HepG2 (cell line): ENCODE measurements around the gene MICAL1.

Source experiments
- CREM ChIP-seq, 2 experiments: sonication (generic) in 1 of 2; formaldehyde crosslinking in 1 of 2; IDR thresholded peaks; 2 replicates each; pipeline versions ENCODE4 v1.4.0 to v1.6.1; 2016 to 2020; ENCODE audit warnings: antibody characterized with exemption in 1 of 2, mild to moderate bottlenecking in 1 of 2, missing genetic modification reagents in 1 of 2
- FOXJ3 ChIP-seq: sonication (generic); formaldehyde crosslinking; IDR thresholded peaks from 2 replicates; pipeline ENCODE4 v1.4.0; 2020; ENCODE audit warnings: missing genetic modification reagents, mild to moderate bottlenecking, borderline replicate concordance
- KAT7 ChIP-seq: IDR thresholded peaks from 2 replicates; pipeline ENCODE4 v1.6.1; 2018; ENCODE audit warnings: borderline replicate concordance, missing compliant biosample characterization
- MAFK ChIP-seq, 2 experiments: IDR thresholded peaks in 1 of 2; conservative IDR thresholded peaks in 1 of 2; 2 replicates each; pipeline ENCODE4 v1.6.1; 2011; ENCODE audit warnings: improper control_type of control experiment in 2 of 2, low read length in 2 of 2
- NFE2L2 ChIP-seq: fragments of 150-350 bp; IDR thresholded peaks from 2 replicates; pipeline ENCODE4 v1.6.1; 2014; ENCODE audit warnings: low read length
- ONECUT2 ChIP-seq: sonication (generic); formaldehyde crosslinking; IDR thresholded peaks from 2 replicates; pipeline ENCODE4 v1.4.0; 2020; ENCODE audit warnings: missing genetic modification reagents
- PHF8 ChIP-seq: sonication (generic); formaldehyde crosslinking; IDR thresholded peaks from 2 replicates; pipeline ENCODE4 v1.5.0; 2020; ENCODE audit warnings: missing genetic modification reagents
- TRIM24 ChIP-seq: sonication (generic); formaldehyde crosslinking; IDR thresholded peaks from 2 replicates; pipeline ENCODE4 v1.8.0; 2022; ENCODE audit warnings: mild to moderate bottlenecking, missing genetic modification reagents
- ZKSCAN1 ChIP-seq: fragments of 150-350 bp; IDR thresholded peaks from 2 replicates; pipeline ENCODE4 v1.6.1; 2014; ENCODE audit warnings: low read length
- TF ChIP-seq, protein P1 (sequence below): sonication (generic); formaldehyde crosslinking; IDR thresholded peaks from 2 replicates; pipeline ENCODE4 v1.5.0; 2020; ENCODE audit warnings: mild to moderate bottlenecking, missing genetic modification reagents, moderate library complexity

DNA sequence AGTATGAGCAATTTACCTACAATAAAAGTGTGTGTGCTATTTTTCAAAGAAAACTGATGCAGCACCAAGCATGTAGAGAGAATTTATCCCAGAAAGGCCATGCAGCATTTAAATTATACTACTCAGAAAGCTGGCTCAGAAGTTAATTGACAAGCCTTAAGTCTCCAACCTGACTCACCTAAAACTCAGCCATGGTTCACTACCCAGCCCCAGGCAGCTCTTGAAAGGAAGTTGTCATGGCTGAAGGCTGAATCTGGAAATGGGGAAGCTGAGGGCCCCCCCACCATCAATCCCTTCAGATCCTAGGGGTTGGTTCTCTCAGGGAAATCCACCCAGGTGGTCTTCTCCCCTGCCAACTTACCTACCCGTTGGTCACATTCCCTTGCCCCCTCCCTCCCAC lies 34.8 kb downstream of the MICAL1 start:
- TF ChIP-seq ZKSCAN1 (no peak), KAT7 (CRISPR knock-in tag) (no peak), PHF8 (CRISPR knock-in tag) (no peak), CREM (IDR thresholded peaks at IDR 0.05) (no peak), CREM (CRISPR knock-in tag; IDR thresholded peaks at IDR 0.05) (no peak), FOXJ3 (CRISPR knock-in tag) (no peak), TRIM24 (CRISPR knock-in tag) (no peak), ONECUT2 (CRISPR knock-in tag) (no peak), MAFK (conservative IDR thresholded peaks at IDR 0.05 in 1 of 2, IDR thresholded peaks at IDR 0.05 in 1 of 2; ENCODE audit: low read length in 2 of 2) (no peak), NFE2L2 (no peak)
- TF ChIP-seq, protein P1, sequence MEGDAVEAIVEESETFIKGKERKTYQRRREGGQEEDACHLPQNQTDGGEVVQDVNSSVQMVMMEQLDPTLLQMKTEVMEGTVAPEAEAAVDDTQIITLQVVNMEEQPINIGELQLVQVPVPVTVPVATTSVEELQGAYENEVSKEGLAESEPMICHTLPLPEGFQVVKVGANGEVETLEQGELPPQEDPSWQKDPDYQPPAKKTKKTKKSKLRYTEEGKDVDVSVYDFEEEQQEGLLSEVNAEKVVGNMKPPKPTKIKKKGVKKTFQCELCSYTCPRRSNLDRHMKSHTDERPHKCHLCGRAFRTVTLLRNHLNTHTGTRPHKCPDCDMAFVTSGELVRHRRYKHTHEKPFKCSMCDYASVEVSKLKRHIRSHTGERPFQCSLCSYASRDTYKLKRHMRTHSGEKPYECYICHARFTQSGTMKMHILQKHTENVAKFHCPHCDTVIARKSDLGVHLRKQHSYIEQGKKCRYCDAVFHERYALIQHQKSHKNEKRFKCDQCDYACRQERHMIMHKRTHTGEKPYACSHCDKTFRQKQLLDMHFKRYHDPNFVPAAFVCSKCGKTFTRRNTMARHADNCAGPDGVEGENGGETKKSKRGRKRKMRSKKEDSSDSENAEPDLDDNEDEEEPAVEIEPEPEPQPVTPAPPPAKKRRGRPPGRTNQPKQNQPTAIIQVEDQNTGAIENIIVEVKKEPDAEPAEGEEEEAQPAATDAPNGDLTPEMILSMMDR = no peak
